ENCODE results near the gene SNUPN.

SNUPN gene

DNA sequence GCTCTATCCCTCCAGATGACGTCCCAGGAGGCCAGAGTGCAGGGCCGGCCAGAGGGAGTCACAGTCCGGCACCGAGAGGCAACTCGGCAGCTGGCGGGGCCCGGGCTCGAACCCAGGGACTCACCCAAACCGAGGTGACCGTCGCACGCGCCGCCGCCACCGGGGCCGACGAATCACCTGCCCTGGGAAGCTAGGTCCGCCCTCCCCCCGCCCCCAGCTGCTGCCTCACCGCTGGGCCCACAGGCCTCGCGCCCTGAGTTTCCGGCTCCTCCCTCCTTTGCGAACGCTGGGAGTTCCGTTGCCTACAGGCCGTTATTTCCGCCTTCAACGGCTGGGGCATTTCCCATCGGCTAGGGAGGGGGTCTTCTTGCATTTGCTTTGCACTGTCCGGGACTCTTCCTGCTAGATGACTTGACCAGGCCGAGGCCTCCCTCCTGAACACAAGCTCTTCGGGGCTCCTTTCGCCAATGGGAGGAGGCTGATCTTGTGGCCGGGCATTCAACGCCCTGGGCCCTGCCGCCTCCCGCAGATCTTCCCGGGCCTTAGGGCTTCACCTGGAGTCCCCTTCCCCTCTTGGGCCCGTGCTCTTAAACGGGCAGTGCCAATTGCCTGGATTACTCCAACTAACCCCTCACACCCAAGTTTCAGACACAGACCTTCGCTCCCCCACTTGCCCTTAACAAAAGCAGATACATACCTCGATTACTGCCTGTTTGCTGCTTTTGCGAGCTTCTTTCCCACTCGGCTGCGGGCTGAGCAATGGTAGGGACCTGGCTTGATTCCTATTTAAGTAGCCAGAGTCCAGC lies at the start of gene SNUPN:
SNUPN (minus strand) TSS at position 184 of the 806 bp plus-strand sequence. CDS start 4,674 bp downstream, outside the sequence.
- peak within 1 kb of the TSS; percentile 97 for H3K27ac Mint-ChIP-seq
- ATAC-seq (replicated peaks) (peak; percentile 87 to 94), DNase-seq (peak; percentile 88)
- H3K27me3 Mint-ChIP-seq = no peaks in the 10 kb centered on the region
- peaks cover 14 to 35% of the 10 kb centered on the region in 2 donors for H3K4me1 Mint-ChIP-seq
- peaks cover 2 to 11% of the 10 kb centered on the region in 2 donors for H3K36me3 Mint-ChIP-seq
- no peaks in the 10 kb centered on the region for H3K9me3 Mint-ChIP-seq
- peak within 1 kb of the TSS; percentile 92 to 97 for H3K4me3 Mint-ChIP-seq

DNA sequence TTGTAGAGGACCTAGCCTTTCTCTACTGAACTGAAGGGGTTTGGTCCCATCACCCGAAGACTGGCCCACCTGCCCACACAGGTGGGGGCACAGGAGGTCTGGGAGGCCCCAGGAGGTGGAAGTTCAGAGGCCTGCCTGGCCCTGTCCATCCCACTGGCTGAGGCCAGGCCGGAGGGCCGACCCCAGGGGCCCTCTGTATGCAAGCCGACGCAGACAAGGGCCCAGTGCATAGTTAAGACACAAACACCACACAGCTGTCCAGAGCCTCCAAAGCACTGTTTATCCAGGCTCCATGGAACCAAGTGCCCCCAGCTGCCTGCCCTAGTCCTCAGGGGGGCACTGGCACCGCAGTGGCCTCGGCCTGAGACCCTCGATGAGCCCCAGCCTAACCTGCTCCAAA lies 48.8 kb upstream of the SNUPN start:
- Mint-ChIP-seq H3K4me3 (no peak overlapping the region), H3K9me3 (no peaks in the 10 kb centered on the region), H3K27ac (no peak overlapping the region), H3K36me3 (no peaks in the 10 kb centered on the region), H3K4me1 (peaks cover 3 to 5% of the 10 kb centered on the region in 2 donors), H3K27me3 (no peaks in the 10 kb centered on the region)
- ATAC-seq (replicated peaks) (no peak), DNase-seq (no peak)

DNA sequence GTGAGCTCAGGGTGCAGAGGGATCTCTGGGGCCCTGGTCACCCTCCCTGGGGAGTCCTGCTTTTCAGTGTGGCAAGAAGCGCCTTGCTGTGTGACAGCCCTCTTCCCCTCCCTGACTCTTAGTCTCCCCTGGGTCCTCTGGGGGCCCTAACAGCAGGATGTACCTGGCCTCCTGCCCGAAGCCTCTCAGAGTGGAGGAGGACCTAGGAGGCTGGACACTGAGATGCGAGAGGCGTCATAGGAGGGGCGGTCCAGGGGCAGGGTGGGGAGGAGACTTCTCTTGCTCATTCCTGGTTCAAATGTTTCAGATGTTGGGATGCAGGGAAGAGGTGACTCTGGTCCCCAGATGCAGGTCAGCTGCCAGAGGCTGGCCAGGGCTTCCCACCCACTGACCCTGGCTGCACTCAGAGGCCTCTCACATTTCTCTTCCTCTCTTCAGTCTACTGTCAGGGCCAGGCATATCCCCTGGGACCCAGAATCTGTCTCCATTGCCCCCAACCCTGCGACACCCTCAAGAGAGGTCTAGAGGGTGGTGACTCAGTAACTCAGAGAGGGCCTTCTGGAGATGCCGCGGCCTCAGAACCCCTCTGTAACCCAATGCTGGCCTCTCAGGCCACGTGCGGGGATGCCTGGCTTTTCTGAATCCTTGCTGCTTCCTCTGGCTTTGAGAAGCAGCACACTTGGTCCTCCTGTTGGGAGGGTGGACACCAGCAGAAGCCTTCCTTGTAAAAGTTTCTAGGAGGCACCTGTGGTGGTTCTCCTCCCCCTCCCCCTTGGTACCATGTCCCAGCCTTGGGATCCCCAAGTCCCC lies 48.1 kb upstream of the SNUPN start:
- no peak overlapping the region for H3K27ac Mint-ChIP-seq
- no peak for DNase-seq
- peaks cover 3 to 5% of the 10 kb centered on the region in 2 donors for H3K4me1 Mint-ChIP-seq
- H3K36me3 Mint-ChIP-seq = no peaks in the 10 kb centered on the region
- no peak overlapping the region for H3K4me3 Mint-ChIP-seq
- H3K27me3 Mint-ChIP-seq = no peaks in the 10 kb centered on the region
- no peaks in the 10 kb centered on the region for H3K9me3 Mint-ChIP-seq
- ATAC-seq (replicated peaks) = peak in 1 of 2 donors; percentile 35

DNA sequence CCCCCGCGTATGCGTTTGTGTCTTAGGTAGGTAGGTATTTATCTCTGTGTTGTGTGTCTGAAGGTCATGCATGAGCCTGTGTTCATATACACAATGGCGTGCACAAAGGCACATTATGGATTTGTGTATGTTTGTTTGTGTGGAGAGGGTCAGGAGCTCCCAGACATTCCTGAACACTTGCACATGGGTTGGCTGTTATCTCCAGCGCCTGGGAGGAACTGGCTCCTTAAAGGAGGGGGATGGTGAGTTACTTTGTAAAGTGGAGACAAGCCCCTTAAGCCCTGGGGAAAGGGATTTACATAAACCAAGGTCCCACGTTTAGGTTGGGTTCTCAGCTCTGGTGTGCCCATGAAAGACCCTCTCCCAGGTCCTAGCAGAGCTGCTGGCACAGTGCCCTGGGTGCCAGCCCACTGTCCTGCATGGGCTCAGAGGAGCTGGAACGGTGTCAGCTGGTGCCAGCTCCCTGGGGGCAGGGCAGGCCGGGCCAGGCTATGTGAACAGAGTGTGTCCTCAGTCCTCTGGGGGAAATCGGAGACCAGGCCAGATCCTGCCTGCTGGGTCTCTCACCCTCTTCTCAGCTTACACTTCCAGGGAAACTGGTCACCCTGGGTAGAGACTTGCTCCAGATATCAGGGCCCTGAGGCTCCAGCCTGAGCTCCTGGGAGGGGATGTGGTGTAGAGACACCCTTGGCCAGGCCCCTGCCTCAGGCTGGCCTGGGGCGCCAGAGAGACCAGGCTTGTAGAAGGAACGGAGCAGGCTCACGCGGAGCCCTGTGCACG lies 47.3 kb upstream of the SNUPN start:
- Mint-ChIP-seq H3K36me3 (no peaks in the 10 kb centered on the region), H3K4me1 (peaks cover under 1 to 2% of the 10 kb centered on the region in 2 donors), H3K27ac (no peak overlapping the region), H3K27me3 (peaks cover 0 to under 1% of the 10 kb centered on the region in 2 donors), H3K4me3 (no peak overlapping the region), H3K9me3 (no peaks in the 10 kb centered on the region)
- ATAC-seq (replicated peaks) (no peak), DNase-seq (no peak)

DNA sequence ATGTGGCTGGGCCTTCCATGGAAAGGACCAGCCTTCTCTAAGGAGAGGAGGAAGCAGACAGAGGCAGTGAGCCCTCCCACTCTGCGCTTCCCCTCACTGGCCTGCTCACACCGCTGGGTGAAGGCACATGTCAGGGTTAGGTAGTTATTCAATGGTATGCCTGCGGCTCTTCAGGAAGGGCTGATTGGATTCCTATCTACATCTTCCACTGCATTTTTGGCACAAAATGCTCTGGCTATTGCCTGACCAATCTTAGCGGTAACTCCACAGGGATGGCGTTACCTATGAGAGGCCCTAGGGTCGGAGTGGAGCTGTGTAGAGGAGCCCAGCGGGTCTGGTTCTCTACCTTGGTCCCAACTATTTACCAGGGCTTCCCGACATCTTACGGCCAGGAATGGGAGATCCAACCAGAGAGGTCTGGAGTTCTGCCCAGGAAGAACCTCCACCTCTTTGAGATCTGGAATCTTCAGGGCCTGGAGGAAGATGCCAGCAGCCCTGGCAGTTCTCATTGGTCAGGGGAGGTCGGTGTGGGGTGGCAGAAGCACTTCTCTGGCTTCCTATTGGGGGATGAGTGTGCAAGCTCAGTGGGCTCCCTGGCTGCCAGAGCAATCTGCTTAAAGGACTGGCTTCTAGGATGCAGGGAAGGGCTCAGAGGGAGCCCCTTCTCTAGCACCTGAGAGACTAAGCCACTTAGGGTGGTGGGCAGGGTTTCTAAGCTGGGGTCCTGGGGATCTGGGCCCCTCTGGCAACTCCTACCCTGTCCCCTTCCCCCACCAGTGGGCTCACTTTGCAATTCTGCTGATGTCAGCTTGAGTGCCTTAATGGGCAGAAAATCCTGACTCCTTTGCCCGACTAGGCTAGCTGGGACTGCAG lies 46.4 kb upstream of the SNUPN start:
- no peaks in the 10 kb centered on the region for H3K36me3 Mint-ChIP-seq
- ATAC-seq (replicated peaks) = no peak
- no peak for DNase-seq
- no peaks in the 10 kb centered on the region for H3K4me1 Mint-ChIP-seq
- H3K4me3 Mint-ChIP-seq = no peak overlapping the region
- H3K27me3 Mint-ChIP-seq = peaks cover 4 to 5% of the 10 kb centered on the region in 2 donors
- no peaks in the 10 kb centered on the region for H3K9me3 Mint-ChIP-seq
- H3K27ac Mint-ChIP-seq = no peak overlapping the region

DNA sequence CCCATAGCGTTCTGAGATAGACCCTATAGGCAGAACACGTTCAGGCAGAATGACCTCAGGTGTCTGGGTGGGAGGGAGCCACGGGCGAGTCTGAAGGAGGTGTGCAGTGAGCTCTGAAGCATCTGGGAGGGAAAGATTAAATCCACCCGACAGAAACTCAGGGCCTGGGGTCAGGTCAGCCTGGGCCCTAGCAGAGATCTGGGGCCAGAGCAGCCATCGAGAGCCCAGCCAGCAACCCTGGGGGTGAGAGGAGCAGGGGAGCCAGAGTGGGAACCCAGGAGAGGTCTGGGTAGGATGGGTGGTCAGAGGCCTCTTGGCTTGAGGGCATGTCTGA lies 44.3 kb upstream of the SNUPN start:
- H3K4me3 Mint-ChIP-seq = no peak overlapping the region
- ATAC-seq (replicated peaks) = no peak
- H3K4me1 Mint-ChIP-seq = no peaks in the 10 kb centered on the region
- no peaks in the 10 kb centered on the region for H3K9me3 Mint-ChIP-seq
- no peak for DNase-seq
- no peaks in the 10 kb centered on the region for H3K36me3 Mint-ChIP-seq
- no peak overlapping the region for H3K27ac Mint-ChIP-seq
- H3K27me3 Mint-ChIP-seq = peaks cover 8 to 11% of the 10 kb centered on the region in 2 donors

DNA sequence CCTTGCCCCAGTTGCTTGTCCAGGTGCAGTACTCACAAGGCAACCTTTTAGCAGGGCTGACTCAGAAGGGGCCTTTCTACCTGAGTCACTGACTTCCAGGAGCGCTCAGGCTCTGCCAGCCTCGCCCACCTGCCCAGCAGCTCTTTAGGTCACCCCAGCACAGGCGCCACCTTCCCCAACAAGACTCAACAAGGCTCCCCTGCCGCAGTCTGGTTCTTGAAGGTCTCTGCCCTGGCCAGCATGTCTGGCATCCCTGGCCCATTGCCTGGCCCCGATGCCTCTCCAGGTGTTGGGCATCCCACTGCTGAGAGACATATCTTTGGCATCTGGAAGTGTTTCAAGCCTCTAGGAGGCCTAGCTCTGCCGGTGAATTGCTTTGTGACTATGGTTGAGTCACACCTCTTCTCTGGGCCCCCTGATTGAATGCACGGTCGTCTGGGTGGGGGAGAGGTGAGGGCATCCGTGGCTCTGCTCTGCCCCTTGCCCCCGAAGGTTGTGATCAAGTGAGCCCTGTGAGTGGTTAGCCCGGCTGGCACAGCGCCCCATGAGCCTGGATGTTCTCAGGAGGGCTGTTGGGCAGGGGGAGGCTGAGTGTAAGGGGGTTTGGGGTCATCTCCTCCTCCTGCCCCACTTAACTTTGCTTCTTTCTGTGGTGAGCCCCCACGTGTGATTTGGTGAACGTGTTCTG lies 43.8 kb upstream of the SNUPN start:
- peak; percentile 39 to 59 for ATAC-seq (replicated peaks)
- DNase-seq = no peak
- H3K4me3 Mint-ChIP-seq = no peak overlapping the region

DNA sequence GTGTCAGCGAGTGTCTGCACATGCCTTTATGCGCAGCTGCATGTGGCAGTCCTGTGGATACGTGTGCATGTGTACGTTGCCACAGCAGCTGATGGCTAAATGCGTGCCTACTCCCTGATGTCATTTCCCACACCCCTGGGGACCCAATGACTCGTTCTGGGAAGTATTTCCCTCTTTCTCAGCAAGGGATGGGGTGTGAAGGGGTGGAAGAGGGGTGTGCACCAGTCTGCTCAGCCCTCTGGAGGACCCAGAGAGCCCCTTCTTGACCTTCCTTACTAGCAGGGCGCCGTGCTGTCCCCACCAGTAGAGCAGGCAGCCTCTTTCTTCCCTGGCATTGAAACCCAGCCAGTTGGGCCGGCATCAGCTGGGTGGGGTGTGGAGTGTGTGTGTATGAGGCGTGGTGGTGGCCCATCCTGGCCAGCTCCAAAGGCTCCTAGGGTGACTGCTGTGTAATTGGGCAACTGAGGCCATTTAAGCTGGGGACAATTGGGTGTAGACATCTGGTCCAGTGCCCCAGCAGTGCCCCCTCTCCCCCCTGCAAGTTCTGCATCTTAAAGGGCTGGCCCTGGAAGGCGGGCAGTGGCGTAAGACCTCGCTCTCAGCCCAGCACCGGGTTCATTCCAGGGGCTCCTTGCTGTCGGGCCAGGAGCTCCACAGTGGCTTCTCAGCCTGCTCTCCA lies 41.4 kb upstream of the SNUPN start:
- DNase-seq (no peak), ATAC-seq (replicated peaks) (no peak)
- Mint-ChIP-seq H3K9me3 (no peaks in the 10 kb centered on the region), H3K4me3 (no peak overlapping the region), H3K27me3 (peaks cover 8 to 11% of the 10 kb centered on the region in 2 donors), H3K27ac (no peak overlapping the region), H3K36me3 (no peaks in the 10 kb centered on the region), H3K4me1 (no peaks in the 10 kb centered on the region)

More for the DNA sequence above, 43.8 kb upstream of the SNUPN start:
- Mint-ChIP-seq H3K4me1 (no peaks in the 10 kb centered on the region), H3K27me3 (peaks cover 8 to 11% of the 10 kb centered on the region in 2 donors), H3K36me3 (no peaks in the 10 kb centered on the region), H3K27ac (peak overlapping the region; percentile 26), H3K9me3 (no peaks in the 10 kb centered on the region)

DNA sequence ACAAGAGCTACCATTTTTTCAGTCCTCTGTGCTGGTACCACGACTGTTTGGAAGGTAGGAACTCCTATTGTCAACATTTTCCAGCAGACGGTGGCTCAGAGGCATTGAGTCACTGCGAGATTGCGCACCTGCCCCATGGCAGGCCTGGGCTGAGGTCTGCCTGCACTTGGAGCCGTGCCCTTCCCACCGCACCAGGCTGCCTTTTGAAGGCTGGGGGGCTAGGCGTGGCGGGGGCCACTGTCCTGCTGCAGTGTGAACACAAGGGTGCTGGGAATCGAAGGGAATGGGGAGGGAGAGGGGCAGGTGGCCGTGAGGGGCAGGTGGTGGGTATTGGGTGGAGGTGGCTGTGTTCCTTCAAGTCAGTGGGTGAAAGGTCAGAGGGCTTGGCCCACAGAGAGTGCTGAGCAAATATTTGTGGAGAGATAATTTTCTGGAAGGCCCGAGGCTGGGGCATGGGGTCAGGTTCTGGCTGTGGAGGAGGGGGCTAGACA lies 38.5 kb upstream of the SNUPN start:
- H3K27me3 Mint-ChIP-seq = peaks cover 8 to 17% of the 10 kb centered on the region in 2 donors
- no peak for ATAC-seq (replicated peaks)

DNA sequence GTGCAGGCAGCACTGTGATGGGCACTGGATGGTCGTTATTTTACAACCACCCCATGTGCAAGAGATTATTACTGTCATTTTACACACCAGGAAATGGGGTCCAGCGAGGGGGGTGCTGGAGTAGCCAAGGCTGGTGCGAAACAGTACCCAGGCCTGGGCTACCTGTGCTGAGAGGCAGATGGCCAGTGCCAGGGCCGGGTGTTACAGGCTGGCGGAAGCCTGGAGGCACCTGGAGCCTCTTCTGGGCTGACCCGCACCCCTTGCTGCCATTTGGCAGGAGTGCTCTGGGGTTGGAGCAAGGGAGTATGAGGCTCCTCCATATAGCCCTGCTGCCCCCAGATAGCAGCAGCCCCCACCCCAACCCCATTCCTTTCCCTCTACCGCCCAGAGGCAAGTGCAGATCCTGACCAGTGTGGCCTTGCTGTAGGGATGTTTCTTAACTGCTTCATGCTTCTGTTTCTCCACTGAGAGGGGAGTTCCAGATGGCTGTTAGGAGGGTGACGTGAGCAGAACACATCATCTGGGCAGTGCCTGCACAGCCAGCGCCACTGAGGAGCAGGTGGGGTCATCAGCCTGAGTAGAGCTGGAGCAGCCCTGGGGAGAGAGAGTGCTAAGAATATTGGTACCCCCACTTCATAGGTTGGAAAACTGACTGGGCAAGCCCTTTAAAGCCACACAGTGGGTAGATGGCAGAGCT lies 37.4 kb upstream of the SNUPN start:
- Mint-ChIP-seq H3K4me3 (no peak overlapping the region), H3K27ac (no peak overlapping the region), H3K27me3 (peaks cover 8 to 17% of the 10 kb centered on the region in 2 donors), H3K4me1 (no peaks in the 10 kb centered on the region), H3K36me3 (no peaks in the 10 kb centered on the region), H3K9me3 (no peaks in the 10 kb centered on the region)
- DNase-seq (no peak), ATAC-seq (replicated peaks) (no peak)

More for the DNA sequence above, 38.5 kb upstream of the SNUPN start:
- no peaks in the 10 kb centered on the region for H3K9me3 Mint-ChIP-seq
- no peak overlapping the region for H3K27ac Mint-ChIP-seq
- H3K4me1 Mint-ChIP-seq = no peaks in the 10 kb centered on the region
- no peak for DNase-seq
- no peaks in the 10 kb centered on the region for H3K36me3 Mint-ChIP-seq
- H3K4me3 Mint-ChIP-seq = no peak overlapping the region

DNA sequence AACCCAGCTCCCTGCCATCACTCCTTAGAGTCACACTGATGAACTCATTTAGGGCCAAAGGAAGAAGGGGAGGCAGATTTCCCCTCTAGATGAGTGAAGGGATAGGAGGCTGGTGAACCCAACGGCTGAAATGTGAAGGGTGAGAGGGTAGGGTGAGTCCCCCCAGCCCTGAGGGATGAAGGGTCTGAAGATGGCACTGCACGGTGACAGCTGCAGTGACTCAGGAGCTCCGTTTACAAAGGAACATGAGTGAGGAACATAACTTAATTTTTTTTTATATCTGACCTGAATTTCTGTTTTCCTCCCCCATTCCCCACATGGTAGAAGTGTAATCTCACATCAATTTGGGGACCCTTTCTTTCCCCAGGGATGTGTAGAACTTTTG lies 36.2 kb upstream of the SNUPN start:
- Mint-ChIP-seq H3K9me3 (no peaks in the 10 kb centered on the region), H3K4me3 (no peak overlapping the region), H3K36me3 (no peaks in the 10 kb centered on the region), H3K4me1 (no peaks in the 10 kb centered on the region), H3K27me3 (peaks cover 4 to 12% of the 10 kb centered on the region in 2 donors), H3K27ac (no peak overlapping the region)
- no peak for DNase-seq
- ATAC-seq (replicated peaks) = no peak

DNA sequence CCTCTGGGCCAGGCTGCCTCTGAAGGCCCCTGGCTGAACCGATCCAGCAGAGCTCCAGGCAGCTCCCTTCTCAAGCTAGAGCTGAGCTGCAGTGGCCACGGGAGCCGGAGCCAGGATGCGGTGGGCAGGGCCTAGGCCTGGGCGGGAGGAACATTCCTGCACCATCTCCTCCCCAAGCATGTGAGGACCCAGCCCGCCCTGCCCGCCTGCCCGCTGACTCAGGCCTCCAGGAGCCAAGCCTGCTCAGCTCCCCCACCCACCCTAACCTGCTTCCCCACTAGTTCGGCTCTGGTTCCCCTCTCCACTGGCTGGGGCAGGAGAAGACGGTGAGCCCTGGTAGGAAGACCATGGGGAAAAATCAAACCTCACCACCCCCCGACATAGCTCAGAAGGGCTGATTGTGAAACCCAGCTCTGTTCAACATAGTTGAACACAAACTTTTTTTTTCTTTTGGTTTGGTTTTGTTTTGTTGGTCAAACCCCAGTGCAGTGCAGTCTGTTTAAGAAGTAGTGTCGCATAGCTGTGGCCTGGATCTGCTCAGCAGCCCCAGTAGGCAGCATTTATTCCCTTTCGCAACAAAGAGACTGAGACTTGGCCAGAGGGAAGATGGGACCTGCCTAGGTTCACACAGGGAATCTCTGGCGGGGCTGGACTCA lies 35.7 kb upstream of the SNUPN start:
- H3K4me1 Mint-ChIP-seq = no peaks in the 10 kb centered on the region
- no peaks in the 10 kb centered on the region for H3K9me3 Mint-ChIP-seq
- H3K36me3 Mint-ChIP-seq = no peaks in the 10 kb centered on the region
- no peak overlapping the region for H3K4me3 Mint-ChIP-seq
- no peak overlapping the region for H3K27ac Mint-ChIP-seq
- ATAC-seq (replicated peaks) (no peak), DNase-seq (no peak)
- H3K27me3 Mint-ChIP-seq = peaks cover 0 to 12% of the 10 kb centered on the region in 2 donors

All from stimulated activated naive B cell treated with anti-CD40 and anti-IgM and Interleukin-4, amounts not matched to agents 10 μg/mL and 1 μg/mL and 100 μg/mL, for 72 hours (primary cell).